ENCODE results near the gene CRYGS. TPM values are rescaled to one million over a fixed set of nuclear protein-coding genes. Genes with fewer than 3 reads are reported as not detected.

The CRYGS gene
- total RNA-seq, 1 donor from 2014 or later = 4.4 TPM

DNA sequence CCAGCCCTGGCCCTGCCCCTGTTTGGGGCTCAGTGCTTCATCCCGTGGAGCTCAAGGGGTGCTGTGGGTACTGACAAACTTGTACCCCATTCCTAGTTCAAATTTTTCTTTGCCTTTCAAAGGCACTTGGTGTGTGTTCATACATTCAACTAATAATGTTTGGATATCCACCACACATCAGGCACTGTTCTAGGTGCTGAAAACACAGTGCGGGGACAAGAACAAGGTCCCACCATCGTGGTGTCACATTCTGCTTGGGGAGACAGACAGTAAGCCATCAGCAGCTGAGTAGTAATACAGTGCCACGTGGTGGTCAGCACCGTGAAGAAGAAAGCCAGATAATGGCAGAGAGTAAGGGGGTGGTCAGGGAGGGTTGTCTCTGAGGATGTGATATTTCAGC lies 32.5 kb downstream of the CRYGS start:
- TF ChIP-seq, protein P1, sequence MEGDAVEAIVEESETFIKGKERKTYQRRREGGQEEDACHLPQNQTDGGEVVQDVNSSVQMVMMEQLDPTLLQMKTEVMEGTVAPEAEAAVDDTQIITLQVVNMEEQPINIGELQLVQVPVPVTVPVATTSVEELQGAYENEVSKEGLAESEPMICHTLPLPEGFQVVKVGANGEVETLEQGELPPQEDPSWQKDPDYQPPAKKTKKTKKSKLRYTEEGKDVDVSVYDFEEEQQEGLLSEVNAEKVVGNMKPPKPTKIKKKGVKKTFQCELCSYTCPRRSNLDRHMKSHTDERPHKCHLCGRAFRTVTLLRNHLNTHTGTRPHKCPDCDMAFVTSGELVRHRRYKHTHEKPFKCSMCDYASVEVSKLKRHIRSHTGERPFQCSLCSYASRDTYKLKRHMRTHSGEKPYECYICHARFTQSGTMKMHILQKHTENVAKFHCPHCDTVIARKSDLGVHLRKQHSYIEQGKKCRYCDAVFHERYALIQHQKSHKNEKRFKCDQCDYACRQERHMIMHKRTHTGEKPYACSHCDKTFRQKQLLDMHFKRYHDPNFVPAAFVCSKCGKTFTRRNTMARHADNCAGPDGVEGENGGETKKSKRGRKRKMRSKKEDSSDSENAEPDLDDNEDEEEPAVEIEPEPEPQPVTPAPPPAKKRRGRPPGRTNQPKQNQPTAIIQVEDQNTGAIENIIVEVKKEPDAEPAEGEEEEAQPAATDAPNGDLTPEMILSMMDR (IDR thresholded peaks at IDR 0.05; ENCODE audit: unreplicated experiment) = no peak
- peaks cover 4% of the 10 kb centered on the region for H3K4me1 Mint-ChIP-seq
- peaks cover 51% of the 10 kb centered on the region for H3K27me3 Mint-ChIP-seq (ENCODE audit: low read depth)
- no peak overlapping the region for H3K4me3 Mint-ChIP-seq
- no peak for DNase-seq (ENCODE audit: low spot score in 2 of 2, unreplicated experiment in 2 of 2)
- no peak overlapping the region for H3K27ac Mint-ChIP-seq
- no peaks in the 10 kb centered on the region for H3K36me3 Mint-ChIP-seq
- H3K9me3 Mint-ChIP-seq = no peaks in the 10 kb centered on the region

DNA sequence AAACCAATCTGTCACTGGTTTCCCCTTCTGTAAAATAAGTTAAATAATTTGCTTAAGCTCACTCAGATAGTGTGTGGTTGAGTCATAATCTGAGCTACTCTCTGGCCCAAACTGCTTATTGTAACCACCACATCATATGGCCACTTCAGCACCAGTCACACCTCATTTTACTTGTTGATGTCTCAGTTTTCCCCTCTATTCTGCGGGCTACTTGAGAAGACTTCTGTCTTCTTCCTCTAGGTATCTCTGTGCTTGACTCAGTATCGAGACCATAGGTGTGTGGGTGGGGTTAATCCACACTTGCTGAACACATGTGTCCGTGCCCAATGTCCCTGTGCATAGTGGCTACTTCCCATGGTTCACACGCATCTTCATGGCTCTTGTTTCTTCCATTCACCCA lies 32.9 kb downstream of the CRYGS start:
- Mint-ChIP-seq H3K4me3 (no peak overlapping the region), H3K27me3 (ENCODE audit: low read depth) (peaks cover 51% of the 10 kb centered on the region), H3K4me1 (peaks cover 6% of the 10 kb centered on the region), H3K9me3 (no peaks in the 10 kb centered on the region), H3K27ac (no peak overlapping the region), H3K36me3 (no peaks in the 10 kb centered on the region)
- TF ChIP-seq, protein P1 (IDR thresholded peaks at IDR 0.05; ENCODE audit: unreplicated experiment) = no peak
- DNase-seq (ENCODE audit: low spot score in 2 of 2, unreplicated experiment in 2 of 2) = no peak

DNA sequence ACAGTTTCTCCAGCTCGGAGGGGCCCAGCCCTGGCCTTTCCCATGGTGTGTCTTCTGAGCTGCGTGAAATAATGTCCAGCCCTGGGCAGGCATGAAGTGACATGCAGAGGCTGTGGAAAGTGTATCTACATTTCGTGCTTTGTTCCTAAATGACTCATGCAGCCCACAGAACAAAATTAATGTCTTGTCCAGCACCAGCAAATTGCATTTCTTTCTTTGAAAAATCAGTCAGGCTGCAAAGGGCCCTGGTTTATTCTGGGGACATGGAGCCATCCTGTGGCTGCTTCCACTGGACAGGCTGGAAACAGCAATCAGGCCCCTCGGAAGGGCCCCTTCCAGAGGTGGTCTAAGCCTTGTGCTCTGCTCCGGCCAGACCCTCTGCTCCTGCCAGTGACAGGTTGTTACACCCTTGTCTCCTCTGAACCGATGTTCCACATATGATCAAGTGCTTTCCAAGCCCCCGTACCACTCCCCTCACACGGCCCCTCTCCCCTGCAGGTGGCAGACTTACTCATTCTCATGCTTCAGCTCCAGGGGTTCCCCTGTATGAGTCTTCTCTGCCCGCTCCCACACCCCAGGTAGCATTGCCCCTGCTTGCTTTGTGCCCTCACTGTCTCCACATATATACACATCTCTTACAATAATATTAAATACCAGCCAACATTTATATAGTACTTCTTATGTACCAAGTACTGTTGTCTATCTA lies 33.7 kb downstream of the CRYGS start:
- Mint-ChIP-seq H3K4me3 (no peak overlapping the region), H3K4me1 (peaks cover 9% of the 10 kb centered on the region), H3K9me3 (no peaks in the 10 kb centered on the region), H3K27me3 (ENCODE audit: low read depth) (peaks cover 48% of the 10 kb centered on the region), H3K36me3 (no peaks in the 10 kb centered on the region), H3K27ac (no peak overlapping the region)
- DNase-seq (ENCODE audit: low spot score in 2 of 2, unreplicated experiment in 2 of 2) = no peak
- TF ChIP-seq, protein P1 (IDR thresholded peaks at IDR 0.05; ENCODE audit: unreplicated experiment) = no peak

DNA sequence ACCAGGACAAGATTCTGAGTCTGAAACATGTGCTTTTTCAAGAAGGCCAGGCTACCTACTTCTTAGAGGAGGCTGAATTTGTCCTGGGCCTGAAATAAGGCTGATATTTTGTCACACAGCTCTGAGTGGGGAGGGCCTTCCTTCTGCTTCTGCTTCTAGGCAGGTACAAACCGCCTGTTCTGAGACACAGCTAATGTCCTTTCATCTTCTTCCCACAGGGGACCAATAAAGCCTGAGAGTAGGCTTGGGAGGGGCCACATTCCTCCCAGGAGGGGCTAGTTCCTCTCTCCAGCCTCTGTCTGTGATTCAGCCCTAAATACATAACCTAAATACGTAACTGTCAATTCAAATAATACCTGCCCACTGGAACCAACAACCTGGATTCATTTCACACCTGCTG lies 34.8 kb downstream of the CRYGS start:
- H3K36me3 Mint-ChIP-seq = no peaks in the 10 kb centered on the region
- H3K4me3 Mint-ChIP-seq = no peak overlapping the region
- peaks cover 16% of the 10 kb centered on the region for H3K4me1 Mint-ChIP-seq
- peaks cover 44% of the 10 kb centered on the region for H3K27me3 Mint-ChIP-seq (ENCODE audit: low read depth)
- TF ChIP-seq, protein P1 (IDR thresholded peaks at IDR 0.05; ENCODE audit: unreplicated experiment) = no peak
- H3K9me3 Mint-ChIP-seq = no peaks in the 10 kb centered on the region
- H3K27ac Mint-ChIP-seq = no peak overlapping the region
- no peak for DNase-seq (ENCODE audit: low spot score in 2 of 2, unreplicated experiment in 2 of 2)

DNA sequence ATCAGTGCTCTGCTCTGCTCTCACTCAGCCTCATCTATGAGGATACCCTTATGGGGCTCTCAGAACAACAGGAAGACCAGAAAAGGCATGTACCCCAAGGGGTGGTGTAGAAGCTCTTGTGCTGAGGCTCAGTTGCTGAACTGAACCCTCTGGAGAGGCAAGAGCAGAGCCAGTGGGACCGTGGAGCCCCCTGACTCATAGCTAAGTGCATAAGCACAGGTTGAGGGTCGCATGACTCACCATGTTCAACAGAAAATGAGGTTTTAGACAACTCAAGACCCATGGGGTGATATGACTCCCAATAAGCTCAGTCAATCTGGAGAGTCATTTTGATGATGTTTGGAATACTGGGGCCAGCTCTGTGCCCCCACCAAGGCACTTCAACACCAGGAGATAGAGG lies 37.3 kb downstream of the CRYGS start:
- Mint-ChIP-seq H3K36me3 (no peaks in the 10 kb centered on the region), H3K9me3 (no peaks in the 10 kb centered on the region), H3K4me1 (peaks cover 27% of the 10 kb centered on the region), H3K27ac (no peak overlapping the region), H3K4me3 (no peak overlapping the region), H3K27me3 (ENCODE audit: low read depth) (peaks cover 40% of the 10 kb centered on the region)
- TF ChIP-seq, protein P1 (IDR thresholded peaks at IDR 0.05; ENCODE audit: unreplicated experiment) = no peak
- no peak for DNase-seq (ENCODE audit: low spot score in 2 of 2, unreplicated experiment in 2 of 2)
